ENCODE measurements around the gene HIVEP3.

DNA sequence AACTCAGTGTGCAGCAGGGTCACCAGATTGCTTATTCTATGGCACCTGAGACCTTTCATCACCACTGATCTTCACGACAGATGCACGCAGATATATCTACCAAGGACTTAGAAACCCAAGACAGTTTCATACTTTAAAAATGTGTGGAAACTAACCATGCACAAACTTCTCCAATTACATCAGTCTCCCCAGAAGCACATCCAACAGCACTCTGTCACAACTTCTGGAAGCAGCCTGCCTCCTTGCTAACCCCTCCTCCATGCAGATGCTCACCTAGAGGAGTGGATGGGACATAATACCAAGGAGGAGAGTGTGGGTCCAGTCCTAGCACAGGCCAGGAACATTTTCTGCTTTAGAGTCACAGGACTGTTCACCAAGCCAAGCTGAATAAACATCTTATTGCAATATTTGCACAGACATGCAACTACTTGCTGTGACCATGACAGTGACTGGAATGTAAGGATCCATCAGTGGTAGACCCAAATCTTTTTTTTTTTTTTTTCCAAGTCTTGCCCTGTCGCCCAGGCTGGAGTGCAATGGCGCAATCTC is 69.4 kb downstream of the HIVEP3 start:
- TF ChIP-seq ZBTB7A (IDR thresholded peaks at IDR 0.05; ENCODE audit: low read depth) (no peak), EP300 (IDR thresholded peaks at IDR 0.05; ENCODE audit: borderline replicate concordance) (no peak), TEAD4 (IDR thresholded peaks at IDR 0.05) (no peak), RAD21 (IDR thresholded peaks at IDR 0.05; ENCODE audit: low read depth) (no peak), CEBPB (IDR thresholded peaks at IDR 0.05) (no peak), TAF1 (IDR thresholded peaks at IDR 0.05; ENCODE audit: low read depth) (no peak)
- TF ChIP-seq, protein P1, sequence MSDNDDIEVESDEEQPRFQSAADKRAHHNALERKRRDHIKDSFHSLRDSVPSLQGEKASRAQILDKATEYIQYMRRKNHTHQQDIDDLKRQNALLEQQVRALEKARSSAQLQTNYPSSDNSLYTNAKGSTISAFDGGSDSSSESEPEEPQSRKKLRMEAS (IDR thresholded peaks at IDR 0.05) = no peak
